ENCODE results near the gene AP3S1.

The AP3S1 gene

DNA sequence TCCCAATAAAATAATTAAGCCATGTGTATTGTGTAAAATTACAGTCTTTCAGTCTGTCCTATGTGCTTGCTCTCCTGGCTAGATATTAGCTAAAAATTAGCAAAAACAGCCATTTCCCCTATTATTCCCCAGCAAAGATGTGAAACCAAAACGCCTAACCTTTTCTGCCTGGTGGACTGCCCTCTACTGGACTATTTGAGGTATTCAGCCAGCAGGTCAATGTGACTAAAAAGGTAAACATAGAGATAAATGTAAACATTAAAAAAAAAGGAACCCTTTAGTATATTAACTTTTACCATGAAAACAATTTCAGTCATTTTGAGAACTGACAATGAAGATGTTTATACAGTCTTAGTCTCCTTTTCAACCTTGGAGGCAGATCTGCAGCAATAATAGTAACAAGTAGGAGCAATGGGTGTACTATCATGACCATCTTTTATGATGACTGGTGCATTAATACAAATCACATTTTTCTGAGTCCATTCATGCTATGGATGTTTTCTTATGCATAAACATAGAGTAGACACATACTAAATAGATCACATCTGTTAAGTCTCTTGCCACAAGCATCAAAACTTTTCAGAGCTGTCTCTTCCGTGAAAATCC, 10.5 kb upstream of the AP3S1 start:
- Histone ChIP-seq H3K14ac (ENCODE audit: low read length in 2 of 2) (no peak overlapping the region), H2AK5ac (ENCODE audit: low read length, severe bottlenecking) (no peak overlapping the region)
- 100% methylated on average over 1 of the region's 2 CpGs for WGBS

DNA sequence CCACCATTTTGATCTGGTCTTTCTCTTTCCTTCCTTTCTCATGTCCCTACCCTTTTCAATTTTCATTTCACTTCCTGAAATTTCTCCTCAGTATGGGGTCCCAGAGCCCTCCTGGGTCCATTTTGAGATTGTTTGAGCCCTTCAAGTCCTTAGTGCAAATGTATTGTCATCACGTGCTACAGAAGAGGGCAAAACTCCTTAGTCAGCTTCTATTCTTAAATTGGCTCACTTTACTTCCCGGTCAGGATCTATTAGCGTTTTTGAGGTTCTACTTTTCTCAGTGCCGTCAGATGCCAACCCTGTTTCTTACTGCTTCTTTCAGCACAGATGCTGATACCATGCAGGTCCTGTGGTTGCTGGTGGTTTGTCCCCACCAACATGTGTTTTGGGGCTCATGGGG, 6.3 kb upstream of the AP3S1 start:
- no peak overlapping the region for H2BK15ac ChIP-seq (ENCODE audit: low read depth, poor library complexity, severe bottlenecking)
- H4K91ac ChIP-seq (ENCODE audit: low read length) = no peak overlapping the region
- no peak overlapping the region for H3K14ac ChIP-seq (ENCODE audit: low read length in 2 of 2)
- no peak overlapping the region for H2BK120ac ChIP-seq (ENCODE audit: low read depth, low read length)
- H2BK5ac ChIP-seq (ENCODE audit: low read depth, low read length, poor library complexity, severe bottlenecking) = no peak overlapping the region
- no peak overlapping the region for H3K23ac ChIP-seq (ENCODE audit: low read length in 2 of 2)
- no peak for DNase-seq
- no peak overlapping the region for H3K9ac ChIP-seq (ENCODE audit: low read length)
- no peaks in the 10 kb centered on the region for H3K27me3 ChIP-seq (ENCODE audit: control insufficient read depth in 1 of 2, insufficient read depth in 1 of 2, low read length in 2 of 2)
- H3K36me3 ChIP-seq (ENCODE audit: control insufficient read depth in 1 of 2, insufficient read depth in 2 of 2, low read depth in 1 of 2, low read length in 2 of 2) = peaks cover 3 to 72% of the 10 kb centered on the region in 2 experiments
- no peak overlapping the region for H3K4me2 ChIP-seq (ENCODE audit: low read length, poor library complexity, severe bottlenecking)
- no peak overlapping the region for H2AFZ ChIP-seq (ENCODE audit: low read depth, low read length)
- no peak overlapping the region for H3K27ac ChIP-seq (ENCODE audit: low read length, poor library complexity, severe bottlenecking)
- no peak overlapping the region for H3K4me3 ChIP-seq (ENCODE audit: insufficient read depth in 1 of 2, low read depth in 1 of 2, low read length in 2 of 2)
- H3K4me1 ChIP-seq (ENCODE audit: control insufficient read depth, insufficient read depth, low read depth, low read length) = peaks cover 6% of the 10 kb centered on the region
- no peak overlapping the region for H4K8ac ChIP-seq (ENCODE audit: low read length)
- 100% methylated on average over 4 of the region's 4 CpGs for WGBS
- no peak overlapping the region for H3K18ac ChIP-seq (ENCODE audit: low read depth in 1 of 2, low read length in 2 of 2)
- H2BK12ac ChIP-seq (ENCODE audit: low read length in 2 of 2) = no peak overlapping the region
- H3K79me1 ChIP-seq (replicated peaks; ENCODE audit: low read length, poor library complexity, severe bottlenecking) = peaks cover 12% of the 10 kb centered on the region
- H2AK5ac ChIP-seq (ENCODE audit: low read length, severe bottlenecking) = no peak overlapping the region
- no peaks in the 10 kb centered on the region for H3K9me3 ChIP-seq (ENCODE audit: control insufficient read depth, low read length)
- H3K4ac ChIP-seq (ENCODE audit: low read depth in 1 of 2, low read length in 2 of 2) = no peak overlapping the region

More for the DNA sequence above, 10.5 kb upstream of the AP3S1 start:
- Histone ChIP-seq H2BK5ac (ENCODE audit: low read depth, low read length, poor library complexity, severe bottlenecking) (no peak overlapping the region), H3K18ac (ENCODE audit: low read depth in 1 of 2, low read length in 2 of 2) (no peak overlapping the region), H4K91ac (ENCODE audit: low read length) (no peak overlapping the region), H3K9me3 (ENCODE audit: control insufficient read depth, low read length) (peaks cover 2% of the 10 kb centered on the region), H3K27me3 (ENCODE audit: control insufficient read depth in 1 of 2, insufficient read depth in 1 of 2, low read length in 2 of 2) (no peaks in the 10 kb centered on the region), H3K23ac (ENCODE audit: low read length in 2 of 2) (no peak overlapping the region), H3K9ac (ENCODE audit: low read length) (no peak overlapping the region), H3K4me1 (ENCODE audit: control insufficient read depth, insufficient read depth, low read depth, low read length) (no peaks in the 10 kb centered on the region), H2BK12ac (ENCODE audit: low read length in 2 of 2) (no peak overlapping the region), H3K27ac (ENCODE audit: low read length, poor library complexity, severe bottlenecking) (no peak overlapping the region), H3K4me2 (ENCODE audit: low read length, poor library complexity, severe bottlenecking) (no peak overlapping the region), H3K36me3 (ENCODE audit: control insufficient read depth in 1 of 2, insufficient read depth in 2 of 2, low read depth in 1 of 2, low read length in 2 of 2) (peaks cover 0 to 87% of the 10 kb centered on the region in 2 experiments), H4K8ac (ENCODE audit: low read length) (no peak overlapping the region), H3K4me3 (ENCODE audit: insufficient read depth in 1 of 2, low read depth in 1 of 2, low read length in 2 of 2) (no peak overlapping the region), H2AFZ (ENCODE audit: low read depth, low read length) (no peak overlapping the region), H2BK15ac (ENCODE audit: low read depth, poor library complexity, severe bottlenecking) (no peak overlapping the region), H3K79me1 (replicated peaks; ENCODE audit: low read length, poor library complexity, severe bottlenecking) (peaks cover 8% of the 10 kb centered on the region), H3K4ac (ENCODE audit: low read depth in 1 of 2, low read length in 2 of 2) (no peak overlapping the region), H2BK120ac (ENCODE audit: low read depth, low read length) (no peak overlapping the region)
- DNase-seq = peak; percentile 58

DNA sequence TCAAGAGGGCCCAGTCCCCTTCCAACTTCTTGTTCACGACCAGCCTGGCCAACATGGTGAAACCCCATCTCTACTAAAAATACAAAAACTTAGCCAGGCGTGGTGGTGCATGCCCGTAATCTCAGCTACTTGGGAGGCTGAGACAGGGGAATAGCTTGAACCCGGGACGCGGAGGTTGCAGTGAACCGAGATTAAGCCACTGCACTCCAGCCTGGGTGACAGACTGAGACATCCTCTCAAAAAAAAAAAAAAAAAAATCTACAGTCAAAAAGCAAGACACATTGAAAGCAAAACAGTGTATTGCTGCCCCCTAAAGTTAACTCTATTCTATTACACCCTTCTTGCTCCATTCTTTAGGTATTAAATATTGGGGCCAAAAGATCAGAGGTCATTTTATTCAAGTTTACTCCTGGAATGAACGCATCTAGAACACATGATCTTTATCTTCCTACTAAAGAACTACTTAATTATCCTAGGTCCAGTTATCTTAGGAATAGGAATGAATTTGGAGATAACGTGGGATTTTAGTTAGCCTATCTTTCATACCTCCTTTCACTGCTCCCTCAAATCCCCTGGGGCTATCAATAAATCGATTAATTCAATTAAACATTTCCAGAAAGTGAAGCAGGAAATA, 2.7 kb upstream of the AP3S1 start:
- 58% methylated on average over 7 of the region's 10 CpGs for whole genome bisulfite sequencing
- Histone ChIP-seq H3K27me3 (ENCODE audit: control insufficient read depth in 1 of 2, insufficient read depth in 1 of 2, low read length in 2 of 2) (no peaks in the 10 kb centered on the region), H2BK120ac (ENCODE audit: low read depth, low read length) (no peak overlapping the region), H2BK12ac (ENCODE audit: low read length in 2 of 2) (no peak overlapping the region), H2BK5ac (ENCODE audit: low read depth, low read length, poor library complexity, severe bottlenecking) (no peak overlapping the region), H2AFZ (ENCODE audit: low read depth, low read length) (no peak overlapping the region), H3K27ac (ENCODE audit: low read length, poor library complexity, severe bottlenecking) (no peak overlapping the region), H3K23ac (ENCODE audit: low read length in 2 of 2) (no peak overlapping the region), H3K4me1 (ENCODE audit: control insufficient read depth, insufficient read depth, low read depth, low read length) (peaks cover 8% of the 10 kb centered on the region), H4K91ac (ENCODE audit: low read length) (no peak overlapping the region), H3K9ac (ENCODE audit: low read length) (peak overlapping the region; percentile 93), H3K4me2 (ENCODE audit: low read length, poor library complexity, severe bottlenecking) (peak overlapping the region; percentile 49), H3K4me3 (ENCODE audit: insufficient read depth in 1 of 2, low read depth in 1 of 2, low read length in 2 of 2) (peak overlapping the region in 1 of 2 experiments; percentile 86), H2AK5ac (ENCODE audit: low read length, severe bottlenecking) (no peak overlapping the region), H2BK15ac (ENCODE audit: low read depth, poor library complexity, severe bottlenecking) (no peak overlapping the region), H3K14ac (ENCODE audit: low read length in 2 of 2) (no peak overlapping the region), H3K4ac (ENCODE audit: low read depth in 1 of 2, low read length in 2 of 2) (no peak overlapping the region), H3K9me3 (ENCODE audit: control insufficient read depth, low read length) (no peaks in the 10 kb centered on the region), H3K36me3 (ENCODE audit: control insufficient read depth in 1 of 2, insufficient read depth in 2 of 2, low read depth in 1 of 2, low read length in 2 of 2) (peaks cover 3 to 41% of the 10 kb centered on the region in 2 experiments), H3K18ac (ENCODE audit: low read depth in 1 of 2, low read length in 2 of 2) (no peak overlapping the region), H3K79me1 (replicated peaks; ENCODE audit: low read length, poor library complexity, severe bottlenecking) (peaks cover 12% of the 10 kb centered on the region), H4K8ac (ENCODE audit: low read length) (no peak overlapping the region)
- peak; percentile 67 for DNase-seq

GRCh38 chr5:115840873-115841272, 862 bp upstream of the AP3S1 start:
- Histone ChIP-seq H2AK5ac (ENCODE audit: low read length, severe bottlenecking) (no peak overlapping the region), H3K9me3 (ENCODE audit: control insufficient read depth, low read length) (no peaks in the 10 kb centered on the region), H2BK5ac (ENCODE audit: low read depth, low read length, poor library complexity, severe bottlenecking) (no peak overlapping the region), H3K4me3 (ENCODE audit: insufficient read depth in 1 of 2, low read depth in 1 of 2, low read length in 2 of 2) (peak overlapping the region; percentile 86 to 96), H4K8ac (ENCODE audit: low read length) (no peak overlapping the region), H3K4me2 (ENCODE audit: low read length, poor library complexity, severe bottlenecking) (peak overlapping the region; percentile 70), H3K4ac (ENCODE audit: low read depth in 1 of 2, low read length in 2 of 2) (no peak overlapping the region), H3K27me3 (ENCODE audit: control insufficient read depth in 1 of 2, insufficient read depth in 1 of 2, low read length in 2 of 2) (no peaks in the 10 kb centered on the region), H2BK15ac (ENCODE audit: low read depth, poor library complexity, severe bottlenecking) (no peak overlapping the region), H3K79me1 (replicated peaks; ENCODE audit: low read length, poor library complexity, severe bottlenecking) (peaks cover 4% of the 10 kb centered on the region), H3K23ac (ENCODE audit: low read length in 2 of 2) (no peak overlapping the region), H2BK120ac (ENCODE audit: low read depth, low read length) (no peak overlapping the region), H3K4me1 (ENCODE audit: control insufficient read depth, insufficient read depth, low read depth, low read length) (peaks cover 8% of the 10 kb centered on the region), H3K9ac (ENCODE audit: low read length) (peak overlapping the region; percentile 93), H2AFZ (ENCODE audit: low read depth, low read length) (no peak overlapping the region), H3K14ac (ENCODE audit: low read length in 2 of 2) (no peak overlapping the region), H4K91ac (ENCODE audit: low read length) (no peak overlapping the region), H3K27ac (ENCODE audit: low read length, poor library complexity, severe bottlenecking) (peak overlapping the region; percentile 99), H2BK12ac (ENCODE audit: low read length in 2 of 2) (no peak overlapping the region), H3K18ac (ENCODE audit: low read depth in 1 of 2, low read length in 2 of 2) (no peak overlapping the region), H3K36me3 (ENCODE audit: control insufficient read depth in 1 of 2, insufficient read depth in 2 of 2, low read depth in 1 of 2, low read length in 2 of 2) (peaks cover 3 to 22% of the 10 kb centered on the region in 2 experiments)
- 4% methylated on average over 5 of the region's 5 CpGs for WGBS
- peak; percentile 25 for DNase-seq
